ENCODE results near the gene RET.

RET gene

DNA sequence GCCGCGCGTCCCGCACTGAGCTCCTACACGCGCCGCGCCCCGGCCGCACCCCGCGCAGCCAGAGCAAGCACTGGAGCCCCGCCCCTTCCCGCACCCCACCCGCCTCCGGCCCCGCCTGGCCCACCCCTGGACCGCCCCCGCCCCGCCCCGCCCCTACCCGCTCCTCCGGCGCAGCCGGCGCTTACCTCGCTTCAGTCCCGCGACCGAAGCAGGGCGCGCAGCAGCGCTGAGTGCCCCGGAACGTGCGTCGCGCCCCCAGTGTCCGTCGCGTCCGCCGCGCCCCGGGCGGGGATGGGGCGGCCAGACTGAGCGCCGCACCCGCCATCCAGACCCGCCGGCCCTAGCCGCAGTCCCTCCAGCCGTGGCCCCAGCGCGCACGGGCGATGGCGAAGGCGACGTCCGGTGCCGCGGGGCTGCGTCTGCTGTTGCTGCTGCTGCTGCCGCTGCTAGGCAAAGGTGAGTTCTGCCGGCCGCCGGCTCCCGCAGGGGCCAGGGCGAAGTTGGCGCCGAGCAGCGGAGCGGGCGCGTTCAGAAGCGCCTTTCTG lies at the start of gene RET:
RET (plus strand) TSS at position 194 of the 545 bp plus-strand sequence; CDS start at position 384, 190 bp downstream.
- H3K9me3 ChIP-seq (ENCODE audit: control insufficient read depth, insufficient read depth, low read length), result no peaks in the 10 kb centered on the region
- no peaks in the 10 kb centered on the region for H3K36me3 ChIP-seq (ENCODE audit: control insufficient read depth, insufficient read depth, low read length)
- H3K4me3 ChIP-seq (ENCODE audit: low read depth, low read length), result peak within 1 kb of the TSS; percentile 61
- H3K27me3 ChIP-seq (ENCODE audit: control insufficient read depth, insufficient read depth, low read length), result peaks cover 33% of the 10 kb centered on the region
- H3K4me1 ChIP-seq (ENCODE audit: control insufficient read depth, insufficient read depth, low read length), result peaks cover 3% of the 10 kb centered on the region
- H3K9ac ChIP-seq (ENCODE audit: low read depth, low read length), result peak within 1 kb of the TSS; percentile 37

DNA sequence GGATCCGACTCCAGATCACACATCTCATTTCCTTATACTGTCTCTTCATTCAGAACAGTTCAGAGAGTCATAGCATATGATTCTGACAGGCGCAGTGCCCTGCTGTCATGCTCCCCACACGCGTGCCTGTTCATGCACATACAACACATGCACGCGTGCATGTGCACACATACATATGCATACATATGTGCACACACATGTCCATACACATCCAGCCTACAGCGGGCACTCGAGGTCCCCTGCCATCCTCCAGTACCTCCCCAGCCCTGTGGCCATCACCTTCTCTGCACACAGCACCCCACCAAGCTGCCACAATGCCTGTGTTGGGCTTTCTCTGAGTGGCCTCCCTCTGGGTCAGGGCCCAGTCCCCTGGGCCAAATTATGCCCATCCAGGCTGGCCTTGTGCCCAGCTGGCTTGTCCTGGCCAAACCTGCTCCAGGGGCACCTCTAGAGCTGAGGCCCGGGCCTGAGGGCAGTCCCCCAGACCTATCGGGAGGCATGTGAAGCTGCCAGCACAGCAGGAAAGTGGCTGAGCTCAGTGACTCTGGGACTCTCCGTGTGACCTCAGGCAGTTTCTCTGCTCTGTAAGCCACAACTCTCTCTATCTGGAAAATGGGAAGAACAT lies 49.4 kb upstream of the RET start:
- Histone ChIP-seq H3K4me1 (ENCODE audit: control insufficient read depth, insufficient read depth, low read length) (peaks cover 16% of the 10 kb centered on the region), H3K4me3 (ENCODE audit: low read depth, low read length) (no peak overlapping the region), H3K36me3 (ENCODE audit: control insufficient read depth, insufficient read depth, low read length) (no peaks in the 10 kb centered on the region), H3K27me3 (ENCODE audit: control insufficient read depth, insufficient read depth, low read length) (peaks cover 40% of the 10 kb centered on the region), H3K9ac (ENCODE audit: low read depth, low read length) (no peak overlapping the region), H3K9me3 (ENCODE audit: control insufficient read depth, insufficient read depth, low read length) (peaks cover 5% of the 10 kb centered on the region)

DNA sequence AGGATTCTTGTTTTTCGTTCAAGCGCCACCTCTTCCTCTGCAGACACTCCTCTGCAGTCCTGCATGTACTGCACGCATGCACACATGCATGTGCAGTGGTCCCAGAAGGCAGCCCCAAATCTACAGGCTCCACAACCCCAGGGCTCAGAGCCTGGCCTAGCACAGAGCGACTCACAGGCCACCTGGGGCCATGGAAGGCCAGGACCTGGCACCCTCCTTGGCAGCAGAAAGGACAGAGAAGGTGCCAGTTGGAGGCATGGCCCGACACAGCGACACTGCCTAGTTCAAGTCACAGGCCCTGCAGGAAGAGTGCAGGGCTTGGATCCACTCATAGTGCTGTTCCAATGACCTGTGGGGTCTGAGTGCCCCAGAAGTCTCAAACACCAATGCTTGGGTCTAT lies 48.7 kb upstream of the RET start:
- H3K9ac ChIP-seq (ENCODE audit: low read depth, low read length), result no peak overlapping the region
- peaks cover 16% of the 10 kb centered on the region for H3K4me1 ChIP-seq (ENCODE audit: control insufficient read depth, insufficient read depth, low read length)
- H3K27me3 ChIP-seq (ENCODE audit: control insufficient read depth, insufficient read depth, low read length), result peaks cover 40% of the 10 kb centered on the region
- H3K36me3 ChIP-seq (ENCODE audit: control insufficient read depth, insufficient read depth, low read length), result no peaks in the 10 kb centered on the region
- H3K9me3 ChIP-seq (ENCODE audit: control insufficient read depth, insufficient read depth, low read length), result peaks cover 5% of the 10 kb centered on the region
- no peak overlapping the region for H3K4me3 ChIP-seq (ENCODE audit: low read depth, low read length)

DNA sequence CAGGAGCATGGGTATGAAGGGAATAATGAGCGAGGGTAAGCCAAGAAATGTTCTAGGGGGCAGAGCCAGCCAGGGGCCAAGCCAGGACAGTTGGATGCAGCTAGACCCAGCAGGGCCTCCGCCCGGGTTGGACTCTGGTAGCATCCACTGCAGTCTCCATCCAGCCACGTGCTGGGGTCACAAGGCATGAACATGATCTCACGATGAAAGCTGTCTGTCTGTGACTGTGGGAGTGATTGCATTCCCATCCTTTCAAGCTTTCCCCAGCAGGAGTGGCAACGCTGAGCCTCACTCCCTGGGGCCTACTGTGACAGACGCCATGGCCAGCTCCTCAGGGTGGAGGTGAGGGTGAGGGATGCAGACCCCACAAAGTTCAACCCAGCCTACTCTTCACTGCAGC lies 47.8 kb upstream of the RET start:
- Histone ChIP-seq H3K4me3 (ENCODE audit: low read depth, low read length) (no peak overlapping the region), H3K27me3 (ENCODE audit: control insufficient read depth, insufficient read depth, low read length) (peaks cover 40% of the 10 kb centered on the region), H3K9me3 (ENCODE audit: control insufficient read depth, insufficient read depth, low read length) (peaks cover 5% of the 10 kb centered on the region), H3K9ac (ENCODE audit: low read depth, low read length) (no peak overlapping the region), H3K36me3 (ENCODE audit: control insufficient read depth, insufficient read depth, low read length) (no peaks in the 10 kb centered on the region), H3K4me1 (ENCODE audit: control insufficient read depth, insufficient read depth, low read length) (peaks cover 16% of the 10 kb centered on the region)

DNA sequence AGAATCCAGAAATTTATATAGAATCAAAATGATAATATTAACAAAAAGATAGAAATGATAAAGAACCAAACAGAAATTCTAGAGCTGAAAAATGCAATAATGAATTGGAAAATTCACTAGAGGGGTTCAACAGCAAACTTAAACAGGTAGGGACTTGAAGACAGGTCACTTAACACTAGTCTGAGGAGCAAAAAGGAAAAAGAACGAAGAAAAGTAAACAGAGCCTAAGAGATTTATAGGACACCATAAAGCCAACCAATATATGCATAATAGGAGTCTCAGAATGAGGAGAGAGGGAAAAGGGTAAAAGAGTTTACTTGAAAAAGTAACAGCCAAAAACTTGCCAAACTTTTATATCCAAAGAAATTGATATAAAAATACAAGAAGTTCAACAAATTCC lies 44.3 kb upstream of the RET start:
- H3K9ac ChIP-seq (ENCODE audit: low read depth, low read length), result no peak overlapping the region
- no peak overlapping the region for H3K4me3 ChIP-seq (ENCODE audit: low read depth, low read length)
- peaks cover 19% of the 10 kb centered on the region for H3K27me3 ChIP-seq (ENCODE audit: control insufficient read depth, insufficient read depth, low read length)
- no peaks in the 10 kb centered on the region for H3K4me1 ChIP-seq (ENCODE audit: control insufficient read depth, insufficient read depth, low read length)
- H3K36me3 ChIP-seq (ENCODE audit: control insufficient read depth, insufficient read depth, low read length), result no peaks in the 10 kb centered on the region
- peaks cover 5% of the 10 kb centered on the region for H3K9me3 ChIP-seq (ENCODE audit: control insufficient read depth, insufficient read depth, low read length)

DNA sequence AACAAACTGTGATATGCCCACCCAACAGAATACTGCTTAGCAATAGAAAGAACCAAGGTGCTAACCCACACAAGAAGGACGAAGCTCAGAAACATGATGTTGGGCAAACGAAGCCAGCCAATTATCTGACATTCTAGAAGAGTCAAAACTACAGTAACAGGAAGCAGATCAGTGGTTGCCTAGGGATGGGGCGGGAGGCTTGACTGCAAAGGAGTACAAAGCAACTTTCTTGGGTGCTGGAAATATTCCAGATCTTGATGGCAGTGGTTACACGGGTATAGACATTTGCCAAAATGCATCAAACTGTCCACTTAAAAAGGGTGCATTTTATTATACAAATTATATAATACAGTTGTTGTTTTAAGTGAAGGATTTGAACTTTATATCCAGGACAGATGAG lies 41.1 kb upstream of the RET start:
- Histone ChIP-seq H3K4me1 (ENCODE audit: control insufficient read depth, insufficient read depth, low read length) (no peaks in the 10 kb centered on the region), H3K36me3 (ENCODE audit: control insufficient read depth, insufficient read depth, low read length) (no peaks in the 10 kb centered on the region), H3K4me3 (ENCODE audit: low read depth, low read length) (no peak overlapping the region), H3K9me3 (ENCODE audit: control insufficient read depth, insufficient read depth, low read length) (peaks cover 5% of the 10 kb centered on the region), H3K27me3 (ENCODE audit: control insufficient read depth, insufficient read depth, low read length) (no peaks in the 10 kb centered on the region), H3K9ac (ENCODE audit: low read depth, low read length) (no peak overlapping the region)

DNA sequence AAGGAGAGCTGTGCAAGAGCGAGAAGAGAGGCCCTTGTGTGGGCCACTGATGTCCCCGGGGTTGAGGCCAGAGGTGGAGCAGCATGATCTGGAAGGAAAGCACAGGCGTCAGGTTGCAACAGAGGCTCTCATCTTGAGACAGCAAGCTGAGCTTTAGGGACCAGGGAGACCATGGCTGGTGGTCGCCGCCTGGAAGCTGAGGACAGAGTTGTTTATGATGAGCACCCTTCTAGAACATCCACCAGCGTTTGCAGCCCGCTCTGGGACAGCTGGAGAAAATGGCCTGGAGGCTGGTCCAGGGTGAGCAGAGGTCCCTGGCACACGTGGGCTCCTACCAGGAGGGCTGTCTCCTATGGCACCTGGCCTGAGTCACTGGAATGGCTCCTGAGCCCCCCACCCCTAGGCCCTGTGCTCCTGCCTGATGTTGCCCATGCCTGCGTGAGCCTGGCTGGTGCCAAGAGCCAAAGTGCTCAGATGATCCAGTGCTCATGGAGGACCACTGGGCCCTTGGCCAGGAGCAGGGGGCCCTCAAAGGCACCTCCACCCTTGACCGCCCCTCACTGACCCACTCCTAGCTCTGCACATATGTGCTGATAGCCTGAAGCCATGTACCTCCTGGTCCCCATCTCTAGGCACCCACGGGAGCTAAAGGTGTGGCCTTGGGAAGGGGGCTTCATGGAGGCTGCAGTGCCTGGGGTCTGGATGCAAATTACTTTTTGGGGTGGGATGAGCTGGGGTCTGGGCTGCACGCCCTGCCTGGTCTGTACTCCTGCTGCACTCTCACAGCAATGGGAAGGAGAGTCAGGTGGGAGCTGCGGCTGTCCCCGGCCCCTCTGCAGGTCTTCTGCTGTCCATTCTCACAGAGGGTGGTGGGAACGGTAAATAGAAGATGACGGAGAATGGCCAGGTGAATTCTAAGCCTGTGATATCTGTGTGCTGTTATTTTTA lies 40.1 kb upstream of the RET start:
- no peak overlapping the region for H3K9ac ChIP-seq (ENCODE audit: low read depth, low read length)
- no peak overlapping the region for H3K4me3 ChIP-seq (ENCODE audit: low read depth, low read length)
- no peaks in the 10 kb centered on the region for H3K4me1 ChIP-seq (ENCODE audit: control insufficient read depth, insufficient read depth, low read length)
- no peaks in the 10 kb centered on the region for H3K27me3 ChIP-seq (ENCODE audit: control insufficient read depth, insufficient read depth, low read length)
- H3K36me3 ChIP-seq (ENCODE audit: control insufficient read depth, insufficient read depth, low read length), result no peaks in the 10 kb centered on the region
- H3K9me3 ChIP-seq (ENCODE audit: control insufficient read depth, insufficient read depth, low read length), result peaks cover 5% of the 10 kb centered on the region

DNA sequence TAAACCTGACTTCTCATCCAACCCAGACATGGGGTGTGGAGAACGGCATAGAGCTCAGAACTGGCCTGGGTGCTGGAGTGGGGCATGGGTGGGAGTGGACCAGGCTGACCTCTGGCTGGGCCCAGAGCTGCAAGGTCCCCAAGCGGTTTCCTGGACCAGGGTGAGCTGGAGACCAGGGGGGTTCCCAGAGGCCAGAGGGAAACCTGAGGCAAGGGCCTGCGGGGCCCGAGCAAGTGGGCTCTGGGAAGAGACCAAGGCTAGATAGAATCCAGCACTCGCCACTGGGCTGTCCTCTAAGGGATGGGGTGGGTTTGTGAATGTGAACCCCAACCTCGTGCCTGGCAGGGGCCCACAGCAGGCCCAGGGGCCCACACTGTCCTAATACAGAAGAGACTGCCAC lies 39.4 kb upstream of the RET start:
- no peaks in the 10 kb centered on the region for H3K36me3 ChIP-seq (ENCODE audit: control insufficient read depth, insufficient read depth, low read length)
- no peaks in the 10 kb centered on the region for H3K4me1 ChIP-seq (ENCODE audit: control insufficient read depth, insufficient read depth, low read length)
- H3K9ac ChIP-seq (ENCODE audit: low read depth, low read length), result no peak overlapping the region
- no peaks in the 10 kb centered on the region for H3K9me3 ChIP-seq (ENCODE audit: control insufficient read depth, insufficient read depth, low read length)
- H3K4me3 ChIP-seq (ENCODE audit: low read depth, low read length), result no peak overlapping the region
- no peaks in the 10 kb centered on the region for H3K27me3 ChIP-seq (ENCODE audit: control insufficient read depth, insufficient read depth, low read length)

DNA sequence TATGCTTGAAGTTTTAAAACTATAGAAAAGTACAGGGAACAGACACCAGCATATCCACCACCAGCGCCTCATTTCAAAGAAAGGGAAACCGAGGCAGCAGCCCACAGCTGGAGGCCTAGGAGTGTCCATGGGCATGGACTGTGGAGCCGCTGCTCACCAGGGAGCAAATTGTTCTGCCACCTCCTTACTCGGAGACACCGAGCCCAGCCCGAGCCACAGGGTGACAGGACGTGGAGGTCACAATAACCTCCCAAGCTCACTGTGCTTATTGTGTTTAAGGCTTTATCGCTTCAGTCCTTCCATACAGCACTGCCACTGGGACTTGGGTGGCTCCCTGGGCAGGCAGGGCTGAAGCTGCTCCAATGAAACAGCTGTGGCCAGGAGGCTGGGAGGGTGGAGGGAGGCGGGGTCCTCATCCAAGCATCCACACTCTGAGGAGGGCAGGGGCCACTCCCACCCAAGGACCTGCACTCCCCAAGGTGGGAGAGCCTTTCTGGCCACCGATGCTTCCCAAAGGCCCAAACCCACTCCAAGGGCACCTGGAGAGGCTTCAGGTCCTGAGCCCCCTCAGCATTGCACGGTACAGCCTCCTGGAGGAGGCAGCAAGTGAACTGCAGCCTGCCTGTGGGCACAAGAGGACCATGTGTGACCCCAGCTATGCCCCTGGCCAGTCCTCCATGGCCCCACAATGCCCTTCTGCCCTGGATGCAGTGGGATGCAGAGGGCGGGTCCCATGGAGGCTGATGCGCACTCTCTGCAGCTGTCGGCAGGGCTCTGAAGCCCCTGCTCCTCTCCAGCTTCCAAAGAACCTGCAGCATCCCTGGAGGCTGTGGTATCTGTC lies 38.7 kb upstream of the RET start:
- Histone ChIP-seq H3K9ac (ENCODE audit: low read depth, low read length) (no peak overlapping the region), H3K27me3 (ENCODE audit: control insufficient read depth, insufficient read depth, low read length) (no peaks in the 10 kb centered on the region), H3K4me1 (ENCODE audit: control insufficient read depth, insufficient read depth, low read length) (no peaks in the 10 kb centered on the region), H3K36me3 (ENCODE audit: control insufficient read depth, insufficient read depth, low read length) (no peaks in the 10 kb centered on the region), H3K4me3 (ENCODE audit: low read depth, low read length) (no peak overlapping the region), H3K9me3 (ENCODE audit: control insufficient read depth, insufficient read depth, low read length) (no peaks in the 10 kb centered on the region)

DNA sequence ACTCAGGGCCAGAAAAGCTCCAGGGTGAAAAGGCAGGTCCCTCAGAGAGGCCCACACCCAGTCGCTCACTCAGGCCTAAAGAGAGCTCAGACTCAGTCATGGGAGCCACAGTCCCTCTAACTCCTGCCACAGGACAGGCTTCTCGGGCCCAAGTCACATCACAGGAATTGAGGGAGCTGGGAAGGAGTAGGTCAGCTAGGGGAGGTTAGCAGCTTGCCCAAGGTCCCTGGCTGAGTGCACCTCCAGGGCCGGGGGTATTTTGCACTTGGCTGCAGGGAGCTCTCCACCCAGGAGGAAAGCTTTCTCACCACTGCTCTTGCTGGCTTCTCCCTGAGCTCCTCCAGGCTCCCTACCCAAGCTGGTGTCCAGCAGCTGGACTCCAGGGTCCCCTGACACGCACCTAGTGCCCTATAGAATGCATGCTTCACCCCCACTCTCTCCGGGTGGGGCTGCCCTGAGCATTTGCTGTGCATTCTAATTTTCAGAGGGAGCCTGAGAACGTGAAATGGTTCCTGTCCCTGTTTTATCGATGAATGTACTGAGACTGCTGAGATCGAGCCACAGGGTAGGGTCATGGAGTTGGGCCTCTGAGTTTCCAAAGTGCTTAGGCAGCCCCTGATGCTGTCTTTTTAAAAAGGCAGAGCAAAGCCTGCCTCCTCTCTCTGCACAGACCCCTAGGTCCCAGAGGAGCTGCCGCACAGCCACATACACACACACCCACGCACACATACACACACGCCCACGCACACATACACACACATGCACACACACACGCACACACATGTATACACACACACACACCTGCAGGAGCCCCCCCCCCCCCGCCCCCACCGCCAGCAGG lies 37.9 kb upstream of the RET start:
- H3K9me3 ChIP-seq (ENCODE audit: control insufficient read depth, insufficient read depth, low read length), result no peaks in the 10 kb centered on the region
- H3K27me3 ChIP-seq (ENCODE audit: control insufficient read depth, insufficient read depth, low read length), result peaks cover 2% of the 10 kb centered on the region
- no peak overlapping the region for H3K4me3 ChIP-seq (ENCODE audit: low read depth, low read length)
- H3K36me3 ChIP-seq (ENCODE audit: control insufficient read depth, insufficient read depth, low read length), result no peaks in the 10 kb centered on the region
- H3K9ac ChIP-seq (ENCODE audit: low read depth, low read length), result no peak overlapping the region
- no peaks in the 10 kb centered on the region for H3K4me1 ChIP-seq (ENCODE audit: control insufficient read depth, insufficient read depth, low read length)

All from iPS-15b (cell line).